CD4-positive, alpha-beta memory T cell (primary cell): ENCODE measurements around the gene USP5. TPM values are rescaled to one million over a fixed set of nuclear protein-coding genes. Genes with fewer than 3 reads are reported as not detected.

ENCODE experiments used
- CTCF ChIA-PET: fragments of 350-600 bp; sonication (Branson Sonifier 250); formaldehyde crosslinking; loops from one replicate; lab custom pipeline; 2021; ENCODE audit warnings: inconsistent platforms; ENCODE audit not compliant: partially characterized antibody; lab: Charles Lee
- POLR2A ChIA-PET: fragments of 350-600 bp; sonication (Branson Sonifier 250); formaldehyde crosslinking; loops from one replicate; lab custom pipeline; 2021; ENCODE audit not compliant: partially characterized antibody; lab: Charles Lee
- DNase-seq, 5 donors: peaks; one replicate each; pipeline versions ENCODE4 v3.0.0 to v3.0.0-alpha.2; 2020 to 2022; ENCODE audit warnings: mixed read lengths in 1 of 5
- H3K27ac ChIP-seq: one replicate; pipeline ENCODE4 v1.7.0; 2013; ENCODE audit warnings: low read depth, low read length
- H3K27me3 ChIP-seq: 2 replicates; pipeline ENCODE4 v1.7.0; 2013; ENCODE audit warnings: mild to moderate bottlenecking, low read length, moderate library complexity; ENCODE audit not compliant: insufficient read depth
- H3K36me3 ChIP-seq: 2 replicates; pipeline ENCODE4 v1.7.0; 2013; ENCODE audit warnings: mild to moderate bottlenecking, low read length, moderate library complexity; ENCODE audit not compliant: insufficient read depth
- H3K4me1 ChIP-seq: 2 replicates; pipeline ENCODE4 v1.7.0; 2013; ENCODE audit warnings: mild to moderate bottlenecking, low read length, moderate library complexity; ENCODE audit not compliant: insufficient read depth
- H3K4me3 ChIP-seq, 2 donors: one replicate each; pipeline ENCODE4 v1.7.0; 2013; ENCODE audit warnings: low read length in 2 of 2, mild to moderate bottlenecking in 1 of 2
- H3K9me3 ChIP-seq, 2 donors: one replicate each; pipeline ENCODE4 v1.7.0; 2013; ENCODE audit warnings: low read length in 2 of 2, control low read depth in 1 of 2; ENCODE audit not compliant: control insufficient read depth in 1 of 2
- H3K27ac Mint-ChIP-seq, 7 donors: one replicate each; pipeline ENCODE4 v1.8.0; 2020 to 2021; ENCODE audit warnings: mixed read lengths in 7 of 7, mild to moderate bottlenecking in 6 of 7, inconsistent platforms in 3 of 7, moderate library complexity in 3 of 7
- H3K27me3 Mint-ChIP-seq, 2 donors: one replicate each; pipeline ENCODE4 v1.8.0; 2020 to 2021; ENCODE audit warnings: mixed read lengths in 2 of 2
- H3K36me3 Mint-ChIP-seq, 2 donors: one replicate each; pipeline ENCODE4 v1.8.0; 2020 to 2021; ENCODE audit warnings: mixed read lengths in 2 of 2, inconsistent platforms in 1 of 2, mild to moderate bottlenecking in 1 of 2
- H3K4me1 Mint-ChIP-seq, 4 donors: one replicate each; pipeline ENCODE4 v1.8.0; 2020 to 2021; ENCODE audit warnings: mixed read lengths in 4 of 4, mild to moderate bottlenecking in 1 of 4
- H3K4me3 Mint-ChIP-seq, 8 donors: one replicate each; pipeline ENCODE4 v1.8.0; 2020 to 2021; ENCODE audit warnings: mixed read lengths in 8 of 8, mild to moderate bottlenecking in 7 of 8, moderate library complexity in 6 of 8, inconsistent platforms in 3 of 8
- H3K9me3 Mint-ChIP-seq, 8 donors: one replicate each; pipeline ENCODE4 v1.8.0; 2020 to 2021; ENCODE audit warnings: mixed read lengths in 8 of 8, mild to moderate bottlenecking in 5 of 8, inconsistent platforms in 3 of 8, moderate library complexity in 1 of 8
- intact Hi-C: fragments of 100-400 bp; cut with micrococcal nuclease; formaldehyde crosslinking; loops from one replicate; pipeline ENCODE4 v1.15.1; 2023
- polyA plus RNA-seq, 2 donors: library from polyadenylated mRNA; unstranded; fragments of 300-500 nt; fragmentation: Illumina TruSeq; gene quantifications; one replicate each; pipeline ENCODE4 v1.2.3, GENCODE V29; 2021
- total RNA-seq, 2 experiments: library from RNA; stranded (reverse); gene quantifications; one replicate each; pipeline ENCODE4 v1.2.3, GENCODE V29; 2021

The USP5 gene
- total and polyA plus RNA-seq, 4 experiments from 2014 or later = 53.9 to 73.0 (median 67.2) TPM

GRCh38 chr12:6899427-6899826, 47.5 kb downstream of the USP5 start:
- no peak for DNase-seq
- Histone ChIP-seq H3K4me3 (no peak overlapping the region), H3K27ac (no peak overlapping the region), H3K4me1 (peaks cover 10% of the 10 kb centered on the region), H3K36me3 (no peaks in the 10 kb centered on the region), H3K27me3 (no peaks in the 10 kb centered on the region), H3K9me3 (no peaks in the 10 kb centered on the region)
- Mint-ChIP-seq H3K4me3 (no peak overlapping the region), H3K36me3 (no peaks in the 10 kb centered on the region), H3K4me1 (peaks cover 0 to 10% (median 8%) of the 10 kb centered on the region in 4 donors), H3K27me3 (no peaks in the 10 kb centered on the region), H3K27ac (peak overlapping the region in 2 of 7 donors; percentile 1 to 61), H3K9me3 (peaks cover 0 to 2% (median 0%) of the 10 kb centered on the region in 8 donors)
- intact Hi-C loops = no loop called here
- ChIA-PET POLR2A (interaction anchor here (1.0 kb wide), 1 partner anchor 26 kb away, joined by 5 read pairs; the partner anchor contains the start of gene SPSB2), CTCF (interaction anchor here (0.8 to 1.3 kb wide), 3 partner anchors 8 to 25 kb away, joined by 4 to 8 read pairs (median 4); partner anchors contain the start of gene ENO2)

- Histone ChIP-seq H3K4me3 (no peak overlapping the region), H3K9me3 (no peaks in the 10 kb centered on the region), H3K36me3 (no peaks in the 10 kb centered on the region), H3K4me1 (peaks cover 13% of the 10 kb centered on the region), H3K27me3 (no peaks in the 10 kb centered on the region), H3K27ac (no peak overlapping the region)
- peak overlapping the region in 1 of 7 donors; percentile 1 for H3K27ac Mint-ChIP-seq
- no peaks in the 10 kb centered on the region for H3K27me3 Mint-ChIP-seq
- peaks cover 0 to 10% (median 8%) of the 10 kb centered on the region in 4 donors for H3K4me1 Mint-ChIP-seq
- peaks cover 0 to 2% (median 0%) of the 10 kb centered on the region in 8 donors for H3K9me3 Mint-ChIP-seq
- H3K36me3 Mint-ChIP-seq = no peaks in the 10 kb centered on the region
- intact Hi-C loops = no loop called here
- DNase-seq = no peak
- POLR2A ChIA-PET = interaction anchor here (1.0 kb wide), 1 partner anchor 27 kb away, joined by 5 read pairs; the partner anchor contains the start of gene SPSB2
- CTCF ChIA-PET = interaction anchor here (1.2 to 1.3 kb wide), 2 partner anchors 9 to 25 kb away, joined by 4 to 8 read pairs; no protein-coding TSS in a partner anchor
- H3K4me3 Mint-ChIP-seq = no peak overlapping the region
Observed at GRCh38 chr12:6899837-6900519, 48.0 kb downstream of the USP5 start.

GRCh38 chr12:6902448-6902847, 50.5 kb downstream of the USP5 start:
- CTCF ChIA-PET = interaction anchor here (1.1 to 1.9 kb wide), 9 partner anchors 10 to 81 kb away, joined by 3 to 9 read pairs (median 4); partner anchors contain the start of gene SPSB2
- no peak for DNase-seq
- peak overlapping the region in 3 of 7 donors; percentile 10 to 65 (median 40) for H3K27ac Mint-ChIP-seq
- no peak overlapping the region for H3K4me3 Mint-ChIP-seq
- H3K27ac ChIP-seq = no peak overlapping the region
- no peak overlapping the region for H3K4me3 ChIP-seq
- no peaks in the 10 kb centered on the region for H3K27me3 Mint-ChIP-seq
- no peaks in the 10 kb centered on the region for H3K36me3 ChIP-seq
- H3K36me3 Mint-ChIP-seq = no peaks in the 10 kb centered on the region
- no peaks in the 10 kb centered on the region for H3K9me3 ChIP-seq
- H3K4me1 Mint-ChIP-seq = peaks cover 0 to 10% (median 8%) of the 10 kb centered on the region in 4 donors
- no peaks in the 10 kb centered on the region for H3K27me3 ChIP-seq
- H3K4me1 ChIP-seq = peaks cover 19% of the 10 kb centered on the region
- intact Hi-C loops = no loop called here
- POLR2A ChIA-PET = interaction anchor here (0.9 to 1.6 kb wide), 3 partner anchors 11 to 29 kb away, joined by 3 to 11 read pairs (median 3); partner anchors contain the start of genes ENO2 and SPSB2
- H3K9me3 Mint-ChIP-seq = no peaks in the 10 kb centered on the region

GRCh38 chr12:6903722-6904121, 51.8 kb downstream of the USP5 start:
- Mint-ChIP-seq H3K27me3 (no peaks in the 10 kb centered on the region), H3K4me3 (no peak overlapping the region), H3K9me3 (no peaks in the 10 kb centered on the region), H3K27ac (no peak overlapping the region), H3K36me3 (no peaks in the 10 kb centered on the region), H3K4me1 (peaks cover 0 to 10% (median 8%) of the 10 kb centered on the region in 4 donors)
- Histone ChIP-seq H3K27ac (peak overlapping the region; percentile 86), H3K9me3 (no peaks in the 10 kb centered on the region), H3K27me3 (no peaks in the 10 kb centered on the region), H3K36me3 (no peaks in the 10 kb centered on the region), H3K4me1 (peaks cover 19% of the 10 kb centered on the region), H3K4me3 (no peak overlapping the region)
- CTCF ChIA-PET = interaction anchor here (1.1 to 4.4 kb wide), 4 partner anchors 12 to 33 kb away, joined by 4 to 45 read pairs (median 10); partner anchors contain the start of gene SPSB2
- no peak for DNase-seq
- POLR2A ChIA-PET = interaction anchor here (0.5 to 3.4 kb wide), 9 partner anchors 11 to 346 kb away, joined by 3 to 33 read pairs (median 10); partner anchors contain the start of genes ENO2 and SPSB2
- intact Hi-C loops = loop anchor here (1.0 to 2.0 kb wide), 6 partner anchors 11 to 67 kb away; partner anchors contain the start of genes EMG1, ENO2, PHB2 and SPSB2

- peak; percentile 97 to 99 (median 98) for DNase-seq
- Mint-ChIP-seq H3K4me3 (no peak within 1 kb of the TSS), H3K4me1 (peaks cover 0 to 8% (median 6%) of the 10 kb centered on the region in 4 donors), H3K27me3 (no peaks in the 10 kb centered on the region), H3K36me3 (no peaks in the 10 kb centered on the region), H3K27ac (no peak within 1 kb of the TSS), H3K9me3 (no peaks in the 10 kb centered on the region)
- Histone ChIP-seq H3K4me1 (peaks cover 19% of the 10 kb centered on the region), H3K4me3 (peak within 1 kb of the TSS; percentile 74 to 95), H3K9me3 (no peaks in the 10 kb centered on the region), H3K27me3 (no peaks in the 10 kb centered on the region), H3K27ac (peak within 1 kb of the TSS; percentile 86), H3K36me3 (no peaks in the 10 kb centered on the region)
- ChIA-PET POLR2A (interaction anchor here (0.6 to 3.4 kb wide), 16 partner anchors 10 to 370 kb away, joined by 3 to 33 read pairs (median 4); partner anchors contain the start of genes C12orf57, ENO2, GAPDH and LPCAT3), CTCF (interaction anchor here (0.6 to 4.4 kb wide), 8 partner anchors 9 to 341 kb away, joined by 3 to 45 read pairs (median 4); partner anchors contain the start of genes C12orf57, ENO2, LPCAT3 and RNU7-1)
- intact Hi-C loops = loop anchor here (1.0 to 2.0 kb wide), 6 partner anchors 10 to 66 kb away; partner anchors contain the start of genes EMG1, ENO2, PHB2 and SPSB2
Observed at GRCh38 chr12:6904280-6905276, 52.6 kb downstream of the USP5 start, which contains the start of gene LRRC23. TSS of gene LRRC23 (plus strand) at chr12:6904822. CDS start at chr12:6905634, 812 bp downstream.

- H3K27ac Mint-ChIP-seq = no peak overlapping the region
- intact Hi-C loops = loop anchor here (2.0 kb wide), 1 partner anchor 65 kb away; the partner anchor contains the start of genes EMG1 and PHB2
- Histone ChIP-seq H3K9me3 (no peaks in the 10 kb centered on the region), H3K27me3 (no peaks in the 10 kb centered on the region), H3K4me3 (peak overlapping the region in 1 of 2 donors; percentile 74), H3K36me3 (no peaks in the 10 kb centered on the region), H3K4me1 (peaks cover 19% of the 10 kb centered on the region), H3K27ac (peak overlapping the region; percentile 86)
- H3K4me1 Mint-ChIP-seq = peaks cover 0 to 8% (median 3%) of the 10 kb centered on the region in 4 donors
- no peaks in the 10 kb centered on the region for H3K36me3 Mint-ChIP-seq
- H3K9me3 Mint-ChIP-seq = no peaks in the 10 kb centered on the region
- no peak overlapping the region for H3K4me3 Mint-ChIP-seq
- H3K27me3 Mint-ChIP-seq = no peaks in the 10 kb centered on the region
- DNase-seq = no peak
- CTCF ChIA-PET = interaction anchor here (0.8 to 4.4 kb wide), 8 partner anchors 9 to 202 kb away, joined by 3 to 45 read pairs (median 4); partner anchors contain the start of genes C12orf57, ENO2, LPCAT3 and RNU7-1
- POLR2A ChIA-PET = interaction anchor here (0.7 to 3.4 kb wide), 15 partner anchors 9 to 371 kb away, joined by 3 to 33 read pairs (median 5); partner anchors contain the start of genes C12orf57, ENO2, GAPDH and LPCAT3
Observed at GRCh38 chr12:6905414-6906040, 53.6 kb downstream of the USP5 start.
